Rectal smooth muscle tissue (tissue), 1 donor: ENCODE results near the gene GPD1.
"Not testable (repeated sequence)": the region's sequence is repeated elsewhere in the genome, so short reads cannot be mapped to it uniquely, and the experiment has no call there.

Source experiments
- H3K27ac ChIP-seq: one replicate; pipeline ENCODE4 v1.7.0; 2013; ENCODE audit warnings: low read depth, low read length, inconsistent platforms
- H3K27me3 ChIP-seq: one replicate; pipeline ENCODE4 v1.7.0; 2013; ENCODE audit warnings: low read length; ENCODE audit not compliant: control insufficient read depth, insufficient read depth
- H3K36me3 ChIP-seq: one replicate; pipeline ENCODE4 v1.7.0; 2013; ENCODE audit warnings: low read length; ENCODE audit not compliant: control insufficient read depth, insufficient read depth
- H3K4me1 ChIP-seq: one replicate; pipeline ENCODE4 v1.7.0; 2013; ENCODE audit warnings: low read length; ENCODE audit not compliant: control insufficient read depth, insufficient read depth
- H3K4me3 ChIP-seq: one replicate; pipeline ENCODE4 v1.7.0; 2013; ENCODE audit warnings: low read length
- H3K9ac ChIP-seq: one replicate; pipeline ENCODE4 v1.7.0; 2013; ENCODE audit warnings: low read length

The GPD1 gene

DNA sequence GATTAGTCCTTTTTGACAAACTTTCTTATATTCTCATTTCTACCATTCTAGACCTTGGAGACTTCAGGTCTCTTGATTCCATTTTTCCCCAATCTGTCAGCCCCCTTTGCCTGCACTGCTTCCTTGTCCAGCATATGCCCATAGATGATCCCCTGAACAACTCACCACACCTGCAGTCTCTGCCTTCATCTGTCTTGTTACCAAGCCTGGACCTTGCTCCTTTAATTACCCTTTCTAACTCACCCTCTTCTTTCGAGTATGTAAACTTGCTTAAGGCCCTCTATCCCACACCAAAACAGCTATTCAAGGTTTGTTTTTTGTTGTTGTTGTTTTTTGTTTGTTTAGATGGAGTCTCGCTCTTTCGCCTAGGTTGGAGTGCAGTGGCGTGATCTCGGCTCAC, 17.8 kb downstream of the GPD1 start:
- Histone ChIP-seq H3K4me1 (peaks cover 4% of the 10 kb centered on the region), H3K36me3 (peaks cover 21% of the 10 kb centered on the region), H3K4me3 (no peak overlapping the region), H3K9ac (no peak overlapping the region), H3K27me3 (no peaks in the 10 kb centered on the region), H3K27ac (no peak overlapping the region)

GRCh38 chr12:50123203-50123602, 19.4 kb downstream of the GPD1 start:
- H3K4me1 ChIP-seq: no peaks in the 10 kb centered on the region
- H3K9ac ChIP-seq: no peak overlapping the region
- H3K36me3 ChIP-seq: peaks cover 19% of the 10 kb centered on the region

DNA sequence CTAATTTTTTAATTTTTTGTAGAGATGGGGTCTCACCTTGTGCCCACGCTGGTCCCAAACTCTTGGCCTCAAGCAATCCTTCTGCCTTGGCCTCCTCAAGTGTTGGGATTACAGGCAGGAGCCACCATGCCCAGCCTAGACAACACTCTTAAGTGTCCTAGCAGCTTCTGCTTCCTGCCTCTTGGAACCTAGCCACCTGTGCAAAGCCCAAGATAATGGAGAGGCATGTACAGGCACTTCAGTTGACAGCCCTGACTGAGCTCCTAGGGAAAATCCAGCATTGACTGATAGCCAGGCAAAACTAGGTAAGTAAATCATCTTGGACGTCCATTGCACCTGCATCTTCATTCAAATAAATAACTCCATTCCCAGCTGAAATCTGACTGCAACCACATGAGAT, 23.7 kb downstream of the GPD1 start:
- H3K4me3 ChIP-seq: no peak overlapping the region
- peaks cover 22% of the 10 kb centered on the region for H3K36me3 ChIP-seq
- H3K4me1 ChIP-seq: no peaks in the 10 kb centered on the region
- no peak overlapping the region for H3K27ac ChIP-seq
- no peaks in the 10 kb centered on the region for H3K27me3 ChIP-seq
- no peak overlapping the region for H3K9ac ChIP-seq

More at GRCh38 chr12:50123203-50123602, 19.4 kb downstream of the GPD1 start:
- Histone ChIP-seq H3K27ac (no peak overlapping the region), H3K4me3 (no peak overlapping the region), H3K27me3 (no peaks in the 10 kb centered on the region)

- Histone ChIP-seq H3K27ac (no peak overlapping the region), H3K9ac (no peak overlapping the region), H3K27me3 (no peaks in the 10 kb centered on the region), H3K4me3 (no peak overlapping the region), H3K36me3 (peaks cover 18% of the 10 kb centered on the region), H3K4me1 (no peaks in the 10 kb centered on the region)
Measured at GRCh38 chr12:50129290-50129689, 25.5 kb downstream of the GPD1 start.

DNA sequence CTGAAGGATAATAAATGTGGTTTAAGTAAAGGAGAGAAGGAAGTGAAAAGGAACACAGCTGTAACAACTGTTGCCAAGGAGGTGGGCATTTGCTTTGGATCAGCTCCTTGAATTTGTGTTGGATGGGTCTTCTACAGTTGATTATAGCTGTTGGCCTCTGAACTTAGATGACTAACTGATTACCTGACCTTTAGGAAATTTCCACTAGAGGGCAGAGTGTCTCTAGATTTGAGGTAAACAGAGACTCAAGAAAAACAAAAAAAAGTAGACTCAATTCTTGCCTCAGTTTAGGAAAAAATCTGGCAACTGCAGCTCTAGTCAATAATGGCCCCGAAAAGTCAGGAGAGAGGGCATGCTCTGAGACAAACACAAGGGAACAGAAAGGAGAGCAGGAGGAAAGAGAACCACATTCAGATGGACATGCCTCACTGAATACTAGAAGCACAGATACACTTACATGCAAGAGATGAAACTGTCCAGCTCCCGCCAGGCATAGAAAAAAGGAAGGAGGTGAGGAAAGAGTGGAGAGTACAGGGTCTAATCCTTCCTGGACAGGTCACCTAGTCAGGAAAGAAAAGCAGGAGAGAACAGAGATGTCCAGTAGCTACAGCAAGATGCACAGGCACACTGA, 28.8 kb downstream of the GPD1 start:
- H3K27me3 ChIP-seq: no peaks in the 10 kb centered on the region
- no peak overlapping the region for H3K27ac ChIP-seq
- peaks cover 7% of the 10 kb centered on the region for H3K4me1 ChIP-seq
- peaks cover 18% of the 10 kb centered on the region for H3K36me3 ChIP-seq
- no peak overlapping the region for H3K9ac ChIP-seq
- H3K4me3 ChIP-seq: no peak overlapping the region

DNA sequence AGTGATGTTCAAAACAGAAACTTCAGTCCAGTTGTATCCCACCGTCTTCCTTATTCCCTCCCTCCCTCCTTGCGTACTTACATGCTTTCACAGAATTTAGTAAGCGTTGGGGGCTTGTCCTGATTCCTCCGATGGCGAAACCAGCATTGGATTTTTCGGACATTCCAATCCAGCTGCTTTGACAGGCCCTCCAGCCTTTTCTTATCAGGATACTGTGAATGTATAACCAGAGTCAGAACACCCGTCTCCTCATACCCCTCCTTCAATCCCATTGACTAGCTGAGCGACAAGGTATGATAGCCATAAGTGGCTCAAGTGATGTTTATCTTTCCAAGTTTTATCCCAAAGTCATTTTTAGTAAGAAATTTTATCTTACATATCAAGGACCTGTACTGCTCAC, 39.2 kb downstream of the GPD1 start:
- Histone ChIP-seq H3K27me3 (no peaks in the 10 kb centered on the region), H3K4me1 (no peaks in the 10 kb centered on the region), H3K4me3 (no peak overlapping the region), H3K9ac (no peak overlapping the region), H3K36me3 (no peaks in the 10 kb centered on the region), H3K27ac (no peak overlapping the region)

- H3K27ac ChIP-seq: no peak overlapping the region
- no peaks in the 10 kb centered on the region for H3K4me1 ChIP-seq
- H3K9ac ChIP-seq: no peak overlapping the region
- H3K27me3 ChIP-seq: no peaks in the 10 kb centered on the region
- no peak overlapping the region for H3K4me3 ChIP-seq
- H3K36me3 ChIP-seq: no peaks in the 10 kb centered on the region
Measured at GRCh38 chr12:50145439-50145838, 41.6 kb downstream of the GPD1 start.

DNA sequence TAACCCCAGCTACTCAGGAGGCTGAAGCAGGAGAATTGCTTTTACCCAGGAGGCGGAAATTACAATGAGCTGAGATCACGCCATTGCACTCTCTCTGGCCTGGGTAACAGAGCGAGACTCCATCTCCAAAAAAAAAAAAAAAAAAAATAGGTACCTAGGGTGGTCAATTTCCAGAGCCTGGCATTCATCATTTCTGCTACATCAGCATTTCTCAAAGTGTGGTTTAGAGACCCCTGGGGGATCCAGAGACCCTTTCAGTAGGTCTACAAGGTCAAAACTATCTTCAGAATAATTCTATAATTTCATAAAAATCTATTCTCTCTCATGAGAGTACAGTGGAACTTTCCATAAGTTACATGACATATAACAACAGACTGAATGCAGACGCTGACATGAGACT, 43.5 kb downstream of the GPD1 start:
- no peaks in the 10 kb centered on the region for H3K27me3 ChIP-seq
- no peak overlapping the region for H3K9ac ChIP-seq
- no peaks in the 10 kb centered on the region for H3K4me1 ChIP-seq
- no peaks in the 10 kb centered on the region for H3K36me3 ChIP-seq
- no peak overlapping the region for H3K4me3 ChIP-seq
- H3K27ac ChIP-seq: no peak overlapping the region

GRCh38 chr12:50148011-50148410, 44.2 kb downstream of the GPD1 start:
- not testable (repeated sequence) for H3K27me3 ChIP-seq, H3K27ac ChIP-seq, H3K4me3 ChIP-seq, H3K9ac ChIP-seq, H3K36me3 ChIP-seq, H3K4me1 ChIP-seq

- Histone ChIP-seq H3K27ac (no peak overlapping the region), H3K27me3 (no peaks in the 10 kb centered on the region), H3K9ac (no peak overlapping the region), H3K36me3 (no peaks in the 10 kb centered on the region), H3K4me1 (no peaks in the 10 kb centered on the region), H3K4me3 (no peak overlapping the region)
Measured at GRCh38 chr12:50149311-50149710, 45.5 kb downstream of the GPD1 start.

- Histone ChIP-seq H3K27ac (no peak overlapping the region), H3K36me3 (no peaks in the 10 kb centered on the region), H3K9ac (no peak overlapping the region)
Measured at GRCh38 chr12:50151047-50151687, 47.4 kb downstream of the GPD1 start.

DNA sequence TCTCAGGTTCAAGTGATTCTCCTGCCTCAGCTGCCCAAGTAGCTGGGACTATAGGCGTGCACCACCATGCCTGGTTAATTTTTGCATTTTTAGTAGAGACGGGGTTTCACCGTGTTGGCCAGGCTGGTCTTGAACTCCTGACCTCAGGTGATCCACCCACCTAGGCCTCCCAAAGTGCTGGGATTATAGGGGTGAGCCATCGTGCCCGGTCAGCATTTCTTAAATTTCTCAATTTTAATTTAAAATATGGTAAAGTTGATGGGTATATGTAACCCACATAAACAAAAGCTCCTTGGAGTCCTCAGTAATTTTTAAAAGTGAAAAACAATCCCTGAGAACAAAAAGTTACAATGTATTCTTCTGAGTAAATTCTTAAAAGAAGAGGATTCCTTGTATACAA, 51.1 kb downstream of the GPD1 start:
- H3K27ac ChIP-seq, H3K4me3 ChIP-seq, H3K27me3 ChIP-seq, H3K4me1 ChIP-seq, H3K9ac ChIP-seq, H3K36me3 ChIP-seq: not testable (repeated sequence)

More at GRCh38 chr12:50151047-50151687, 47.4 kb downstream of the GPD1 start:
- Histone ChIP-seq H3K4me3 (no peak overlapping the region), H3K27me3 (no peaks in the 10 kb centered on the region), H3K4me1 (no peaks in the 10 kb centered on the region)

- Histone ChIP-seq H3K9ac (no peak overlapping the region), H3K36me3 (no peaks in the 10 kb centered on the region), H3K4me1 (no peaks in the 10 kb centered on the region), H3K27me3 (no peaks in the 10 kb centered on the region), H3K4me3 (no peak overlapping the region), H3K27ac (no peak overlapping the region)
Measured at GRCh38 chr12:50156641-50157040, 52.8 kb downstream of the GPD1 start.
